Loucy (cell line): ENCODE measurements around the gene TUBA8.

Experiments used
- EZH2phosphoT487 ChIP-seq: fragments of 200-600 bp; IDR thresholded peaks from 2 replicates; pipeline ENCODE4 v1.6.1; 2018; ENCODE audit warnings: antibody characterized with exemption, mild to moderate bottlenecking, moderate library complexity, borderline replicate concordance
- TF ChIP-seq, protein P1 (sequence below): fragments of 200-600 bp; sonication (generic); conservative IDR thresholded peaks from 2 replicates; pipeline ENCODE4 v1.5.1; 2014; ENCODE audit warnings: mild to moderate bottlenecking, antibody characterized with exemption, low read length

DNA sequence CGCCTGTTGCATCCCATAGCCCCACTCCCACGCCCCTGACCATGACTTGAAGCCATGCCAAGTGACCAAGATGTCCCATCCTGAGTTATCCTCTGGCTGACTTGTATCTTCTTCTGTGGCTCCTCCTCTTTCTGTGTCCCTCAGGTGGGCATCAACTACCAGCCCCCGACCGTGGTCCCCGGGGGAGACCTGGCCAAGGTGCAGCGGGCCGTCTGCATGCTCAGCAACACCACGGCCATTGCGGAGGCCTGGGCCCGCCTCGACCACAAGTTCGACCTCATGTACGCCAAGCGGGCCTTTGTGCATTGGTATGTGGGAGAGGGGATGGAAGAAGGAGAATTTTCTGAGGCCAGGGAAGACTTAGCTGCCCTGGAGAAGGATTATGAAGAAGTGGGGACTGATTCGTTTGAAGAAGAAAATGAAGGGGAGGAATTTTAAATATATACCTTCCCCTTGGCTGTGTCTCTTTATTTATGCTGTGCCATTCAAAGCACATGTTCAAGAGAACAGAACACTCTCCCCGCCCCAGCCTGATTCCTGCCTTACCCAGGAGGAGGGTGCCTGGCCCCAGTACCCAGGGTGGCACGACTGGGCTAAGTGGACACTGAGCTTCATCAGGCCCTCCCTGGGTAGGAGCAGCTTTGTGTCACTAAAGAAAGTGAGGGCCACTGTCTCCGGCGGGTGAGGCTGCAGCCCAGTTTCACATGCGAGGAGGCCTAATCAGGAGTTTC is 20.3 kb downstream of the TUBA8 start:
- TF ChIP-seq, protein P1, sequence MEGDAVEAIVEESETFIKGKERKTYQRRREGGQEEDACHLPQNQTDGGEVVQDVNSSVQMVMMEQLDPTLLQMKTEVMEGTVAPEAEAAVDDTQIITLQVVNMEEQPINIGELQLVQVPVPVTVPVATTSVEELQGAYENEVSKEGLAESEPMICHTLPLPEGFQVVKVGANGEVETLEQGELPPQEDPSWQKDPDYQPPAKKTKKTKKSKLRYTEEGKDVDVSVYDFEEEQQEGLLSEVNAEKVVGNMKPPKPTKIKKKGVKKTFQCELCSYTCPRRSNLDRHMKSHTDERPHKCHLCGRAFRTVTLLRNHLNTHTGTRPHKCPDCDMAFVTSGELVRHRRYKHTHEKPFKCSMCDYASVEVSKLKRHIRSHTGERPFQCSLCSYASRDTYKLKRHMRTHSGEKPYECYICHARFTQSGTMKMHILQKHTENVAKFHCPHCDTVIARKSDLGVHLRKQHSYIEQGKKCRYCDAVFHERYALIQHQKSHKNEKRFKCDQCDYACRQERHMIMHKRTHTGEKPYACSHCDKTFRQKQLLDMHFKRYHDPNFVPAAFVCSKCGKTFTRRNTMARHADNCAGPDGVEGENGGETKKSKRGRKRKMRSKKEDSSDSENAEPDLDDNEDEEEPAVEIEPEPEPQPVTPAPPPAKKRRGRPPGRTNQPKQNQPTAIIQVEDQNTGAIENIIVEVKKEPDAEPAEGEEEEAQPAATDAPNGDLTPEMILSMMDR: no peak
- no peak for TF ChIP-seq EZH2phosphoT487
